ENCODE results near the gene FUCA2. TPM values are rescaled to one million over a fixed set of nuclear protein-coding genes. Genes with fewer than 3 reads are reported as not detected.
A peak's percentile ranks its signal among the peaks of the same experiment; 100 is the strongest.

The FUCA2 gene
- total RNA-seq, 2 donors from 2014 or later: 58.6 to 59.3 TPM

GRCh38 chr6:143536461-143536865, 24.9 kb upstream of the FUCA2 start:
- Mint-ChIP-seq H3K4me3 (peak overlapping the region; percentile 69), H3K27me3 (ENCODE audit: insufficient read depth) (peaks cover 35% of the 10 kb centered on the region), H3K27ac (no peak overlapping the region), H3K36me3 (ENCODE audit: low read depth) (no peaks in the 10 kb centered on the region), H3K9me3 (no peaks in the 10 kb centered on the region), H3K4me1 (peaks cover 17% of the 10 kb centered on the region)
- Histone ChIP-seq H3K4me3 (ENCODE audit: low read length) (peak overlapping the region; percentile 74), H3K9ac (ENCODE audit: extremely low read depth, low read length, poor library complexity, severe bottlenecking) (no peak overlapping the region), H3K9me3 (ENCODE audit: control insufficient read depth, low read length) (no peaks in the 10 kb centered on the region), H3K36me3 (ENCODE audit: control insufficient read depth, insufficient read depth, low read length) (no peaks in the 10 kb centered on the region), H3K27me3 (ENCODE audit: control insufficient read depth, insufficient read depth, low read length, poor library complexity, severe bottlenecking) (peaks cover 7% of the 10 kb centered on the region), H3K27ac (ENCODE audit: low read depth, low read length) (no peak overlapping the region), H3K4me1 (ENCODE audit: control insufficient read depth, insufficient read depth, low read length) (peaks cover 7% of the 10 kb centered on the region)
- peak; percentile 81 for DNase-seq
- 7 to 13% methylated on average over 3 to 27 of the region's 27 CpGs for WGBS, 2 experiments (ENCODE audit: insufficient coverage in 1 of 2, insufficient read length in 1 of 2)
- TF ChIP-seq, protein P1, sequence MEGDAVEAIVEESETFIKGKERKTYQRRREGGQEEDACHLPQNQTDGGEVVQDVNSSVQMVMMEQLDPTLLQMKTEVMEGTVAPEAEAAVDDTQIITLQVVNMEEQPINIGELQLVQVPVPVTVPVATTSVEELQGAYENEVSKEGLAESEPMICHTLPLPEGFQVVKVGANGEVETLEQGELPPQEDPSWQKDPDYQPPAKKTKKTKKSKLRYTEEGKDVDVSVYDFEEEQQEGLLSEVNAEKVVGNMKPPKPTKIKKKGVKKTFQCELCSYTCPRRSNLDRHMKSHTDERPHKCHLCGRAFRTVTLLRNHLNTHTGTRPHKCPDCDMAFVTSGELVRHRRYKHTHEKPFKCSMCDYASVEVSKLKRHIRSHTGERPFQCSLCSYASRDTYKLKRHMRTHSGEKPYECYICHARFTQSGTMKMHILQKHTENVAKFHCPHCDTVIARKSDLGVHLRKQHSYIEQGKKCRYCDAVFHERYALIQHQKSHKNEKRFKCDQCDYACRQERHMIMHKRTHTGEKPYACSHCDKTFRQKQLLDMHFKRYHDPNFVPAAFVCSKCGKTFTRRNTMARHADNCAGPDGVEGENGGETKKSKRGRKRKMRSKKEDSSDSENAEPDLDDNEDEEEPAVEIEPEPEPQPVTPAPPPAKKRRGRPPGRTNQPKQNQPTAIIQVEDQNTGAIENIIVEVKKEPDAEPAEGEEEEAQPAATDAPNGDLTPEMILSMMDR (conservative IDR thresholded peaks at IDR 0.05): no peak

DNA sequence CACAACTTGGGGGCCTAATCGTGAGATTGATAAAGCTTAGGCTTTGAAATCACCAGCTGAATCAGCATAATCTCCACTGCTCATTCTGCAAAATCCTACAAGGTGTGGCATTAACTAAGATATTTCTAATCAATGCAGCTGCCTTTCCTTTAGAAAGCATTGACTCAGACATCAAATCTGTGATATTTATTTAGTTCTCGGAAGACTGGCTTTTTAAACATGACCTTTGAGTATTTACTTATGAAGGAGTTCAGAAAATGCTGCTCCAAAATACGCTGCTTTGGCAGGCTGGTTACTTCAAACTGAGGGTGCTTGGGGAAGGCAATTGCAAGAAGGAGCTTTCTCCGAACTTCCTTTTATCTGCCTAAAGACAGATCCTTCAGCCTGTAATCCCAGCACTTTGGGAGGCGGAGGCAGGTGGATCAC, 23.7 kb upstream of the FUCA2 start:
- Histone ChIP-seq H3K4me3 (ENCODE audit: low read length) (no peak overlapping the region), H3K9me3 (ENCODE audit: control insufficient read depth, low read length) (no peaks in the 10 kb centered on the region), H3K27me3 (ENCODE audit: control insufficient read depth, insufficient read depth, low read length, poor library complexity, severe bottlenecking) (peaks cover 7% of the 10 kb centered on the region), H3K4me1 (ENCODE audit: control insufficient read depth, insufficient read depth, low read length) (peaks cover 7% of the 10 kb centered on the region), H3K27ac (ENCODE audit: low read depth, low read length) (no peak overlapping the region), H3K36me3 (ENCODE audit: control insufficient read depth, insufficient read depth, low read length) (no peaks in the 10 kb centered on the region), H3K9ac (ENCODE audit: extremely low read depth, low read length, poor library complexity, severe bottlenecking) (no peak overlapping the region)
- no peak overlapping the region for H3K4me3 Mint-ChIP-seq
- no peak for DNase-seq
- H3K27me3 Mint-ChIP-seq (ENCODE audit: insufficient read depth): peaks cover 35% of the 10 kb centered on the region
- no peaks in the 10 kb centered on the region for H3K36me3 Mint-ChIP-seq (ENCODE audit: low read depth)
- H3K27ac Mint-ChIP-seq: no peak overlapping the region
- TF ChIP-seq, protein P1 (conservative IDR thresholded peaks at IDR 0.05): no peak
- H3K4me1 Mint-ChIP-seq: peaks cover 16% of the 10 kb centered on the region
- no peaks in the 10 kb centered on the region for H3K9me3 Mint-ChIP-seq
- 89 to 92% methylated on average over 4 to 5 of the region's 5 CpGs for WGBS, 2 experiments (ENCODE audit: insufficient coverage in 1 of 2, insufficient read length in 1 of 2)

DNA sequence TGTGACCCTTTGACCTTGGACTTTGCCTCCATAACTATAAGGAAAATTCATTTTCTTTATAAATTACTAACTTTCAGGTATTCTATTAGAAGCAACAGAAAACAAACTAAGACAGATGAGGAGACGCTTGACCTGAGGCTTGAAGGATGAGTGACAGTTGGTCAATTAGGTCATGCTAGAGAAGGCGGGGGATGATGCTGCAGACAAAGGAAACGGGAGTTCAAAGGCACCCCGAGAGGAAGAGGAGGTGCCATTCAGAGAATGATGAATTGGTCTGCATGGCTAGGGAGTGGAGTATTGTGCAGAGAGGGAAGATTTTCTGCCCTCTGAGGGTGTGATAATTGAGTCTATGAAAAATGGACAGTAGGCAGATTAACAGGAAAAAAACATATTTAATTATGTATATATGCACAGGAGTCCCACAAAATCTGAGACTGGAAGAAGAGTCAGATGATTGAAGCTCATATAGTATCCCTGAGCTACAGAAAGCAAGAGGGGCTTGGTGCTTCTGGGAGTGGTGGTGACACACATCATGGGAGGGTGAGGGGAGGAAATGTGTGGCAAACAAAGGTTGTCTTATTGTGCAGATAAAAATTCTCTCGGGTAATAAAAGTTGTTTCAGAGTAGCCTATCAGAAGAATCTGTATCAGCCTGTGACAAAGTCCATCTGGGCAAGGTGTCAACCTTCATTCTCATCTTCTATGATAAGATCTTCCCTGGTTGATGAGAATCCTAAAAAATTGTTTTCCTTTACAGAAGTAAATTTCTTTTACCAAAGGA, 20.4 kb upstream of the FUCA2 start:
- Histone ChIP-seq H3K9ac (ENCODE audit: extremely low read depth, low read length, poor library complexity, severe bottlenecking) (no peak overlapping the region), H3K36me3 (ENCODE audit: control insufficient read depth, insufficient read depth, low read length) (no peaks in the 10 kb centered on the region), H3K4me3 (ENCODE audit: low read length) (no peak overlapping the region), H3K9me3 (ENCODE audit: control insufficient read depth, low read length) (no peaks in the 10 kb centered on the region), H3K27ac (ENCODE audit: low read depth, low read length) (no peak overlapping the region), H3K27me3 (ENCODE audit: control insufficient read depth, insufficient read depth, low read length, poor library complexity, severe bottlenecking) (no peaks in the 10 kb centered on the region), H3K4me1 (ENCODE audit: control insufficient read depth, insufficient read depth, low read length) (no peaks in the 10 kb centered on the region)
- peaks cover 9% of the 10 kb centered on the region for H3K27me3 Mint-ChIP-seq (ENCODE audit: insufficient read depth)
- TF ChIP-seq, protein P1 (conservative IDR thresholded peaks at IDR 0.05): no peak
- H3K36me3 Mint-ChIP-seq (ENCODE audit: low read depth): no peaks in the 10 kb centered on the region
- H3K4me1 Mint-ChIP-seq: peaks cover 3% of the 10 kb centered on the region
- no peaks in the 10 kb centered on the region for H3K9me3 Mint-ChIP-seq
- DNase-seq: no peak
- no peak overlapping the region for H3K4me3 Mint-ChIP-seq
- 58 to 85% methylated on average over 5 of the region's 5 CpGs for WGBS, 2 experiments (ENCODE audit: insufficient coverage in 1 of 2, insufficient read length in 1 of 2)
- H3K27ac Mint-ChIP-seq: no peak overlapping the region

Measured in endodermal cell (in vitro differentiated cells).